Loucy (cell line): ENCODE measurements around the gene CNTNAP4.

Source experiments
- H2AFZ ChIP-seq: fragments of 200-600 bp; sonication (generic); 2 replicates; pipeline ENCODE4 v1.6.0; 2016; ENCODE audit warnings: antibody characterized with exemption, mild to moderate bottlenecking, low read length, moderate library complexity
- H3F3A ChIP-seq: fragments of 200-600 bp; 2 replicates; pipeline ENCODE4 v1.6.0; 2016; ENCODE audit warnings: antibody characterized with exemption, low read depth, mild to moderate bottlenecking
- H3K27me3 ChIP-seq: fragments of 200-600 bp; sonication (generic); 2 replicates; pipeline ENCODE4 v1.6.1; 2014; ENCODE audit warnings: low read length, mild to moderate bottlenecking; ENCODE audit not compliant: insufficient read depth, poor library complexity, severe bottlenecking
- H3K36me3 ChIP-seq: fragments of 200-600 bp; sonication (generic); 2 replicates; pipeline ENCODE4 v1.6.1; 2016; ENCODE audit warnings: low read length; ENCODE audit not compliant: insufficient read depth
- H3K4me1 ChIP-seq: fragments of 200-600 bp; sonication (generic); 2 replicates; pipeline ENCODE4 v1.5.1; 2014; ENCODE audit warnings: low read length, mild to moderate bottlenecking; ENCODE audit not compliant: insufficient read depth, poor library complexity, severe bottlenecking
- H3K4me2 ChIP-seq: fragments of 200-600 bp; sonication (generic); 2 replicates; pipeline ENCODE4 v1.6.0; 2014; ENCODE audit warnings: antibody characterized with exemption, low read length, low read depth, mild to moderate bottlenecking; ENCODE audit not compliant: poor library complexity, severe bottlenecking
- H3K4me3 ChIP-seq: fragments of 200-600 bp; sonication (generic); 2 replicates; pipeline ENCODE4 v1.5.1; 2014; ENCODE audit warnings: low read length, mild to moderate bottlenecking, mixed read lengths; ENCODE audit not compliant: poor library complexity, severe bottlenecking
- H3K79me2 ChIP-seq: fragments of 200-600 bp; sonication (generic); 2 replicates; pipeline ENCODE4 v1.6.1; 2014; ENCODE audit warnings: low read length; ENCODE audit not compliant: insufficient read depth
- H3K9ac ChIP-seq: fragments of 200-600 bp; sonication (generic); 2 replicates; pipeline ENCODE4 v1.6.0; 2014; ENCODE audit warnings: mild to moderate bottlenecking, low read depth, low read length, moderate library complexity; ENCODE audit not compliant: poor library complexity, severe bottlenecking
- H3K9me2 ChIP-seq: fragments of 200-600 bp; sonication (generic); replicated peaks from 2 replicates; pipeline ENCODE4 v1.6.1; 2016; ENCODE audit warnings: low read depth, low read length, mixed read lengths
- H3K9me3 ChIP-seq: fragments of 200-600 bp; sonication (generic); 2 replicates; pipeline ENCODE4 v1.6.1; 2014; ENCODE audit warnings: mild to moderate bottlenecking, antibody characterized with exemption, low read length, low read depth; ENCODE audit not compliant: insufficient read depth
- H4K20me1 ChIP-seq: fragments of 200-600 bp; sonication (generic); 2 replicates; pipeline ENCODE4 v1.6.0; 2014; ENCODE audit warnings: antibody characterized with exemption, low read length, mild to moderate bottlenecking; ENCODE audit not compliant: insufficient read depth, poor library complexity, severe bottlenecking
- EZH2phosphoT487 ChIP-seq: fragments of 200-600 bp; IDR thresholded peaks from 2 replicates; pipeline ENCODE4 v1.6.1; 2018; ENCODE audit warnings: antibody characterized with exemption, mild to moderate bottlenecking, moderate library complexity, borderline replicate concordance
- TF ChIP-seq, protein P1 (sequence below): fragments of 200-600 bp; sonication (generic); conservative IDR thresholded peaks from 2 replicates; pipeline ENCODE4 v1.5.1; 2014; ENCODE audit warnings: mild to moderate bottlenecking, antibody characterized with exemption, low read length

Gene CNTNAP4

GRCh38 chr16:76241755-76242154 lies 35.4 kb upstream of the CNTNAP4 start:
- Histone ChIP-seq H2AFZ (no peak overlapping the region), H3K4me3 (no peak overlapping the region), H3K4me1 (no peaks in the 10 kb centered on the region), H3K36me3 (no peaks in the 10 kb centered on the region), H3F3A (no peaks in the 10 kb centered on the region), H3K27me3 (no peaks in the 10 kb centered on the region), H3K9ac (no peak overlapping the region), H4K20me1 (no peaks in the 10 kb centered on the region), H3K9me2 (no peaks in the 10 kb centered on the region), H3K4me2 (no peak overlapping the region), H3K9me3 (no peaks in the 10 kb centered on the region), H3K79me2 (no peaks in the 10 kb centered on the region)
- TF ChIP-seq EZH2phosphoT487: no peak

GRCh38 chr16:76243620-76244019 lies 33.6 kb upstream of the CNTNAP4 start:
- H4K20me1 ChIP-seq: no peaks in the 10 kb centered on the region
- no peaks in the 10 kb centered on the region for H3K4me1 ChIP-seq
- no peaks in the 10 kb centered on the region for H3F3A ChIP-seq
- no peaks in the 10 kb centered on the region for H3K9me3 ChIP-seq
- no peaks in the 10 kb centered on the region for H3K27me3 ChIP-seq
- no peaks in the 10 kb centered on the region for H3K9me2 ChIP-seq
- TF ChIP-seq, protein P1, sequence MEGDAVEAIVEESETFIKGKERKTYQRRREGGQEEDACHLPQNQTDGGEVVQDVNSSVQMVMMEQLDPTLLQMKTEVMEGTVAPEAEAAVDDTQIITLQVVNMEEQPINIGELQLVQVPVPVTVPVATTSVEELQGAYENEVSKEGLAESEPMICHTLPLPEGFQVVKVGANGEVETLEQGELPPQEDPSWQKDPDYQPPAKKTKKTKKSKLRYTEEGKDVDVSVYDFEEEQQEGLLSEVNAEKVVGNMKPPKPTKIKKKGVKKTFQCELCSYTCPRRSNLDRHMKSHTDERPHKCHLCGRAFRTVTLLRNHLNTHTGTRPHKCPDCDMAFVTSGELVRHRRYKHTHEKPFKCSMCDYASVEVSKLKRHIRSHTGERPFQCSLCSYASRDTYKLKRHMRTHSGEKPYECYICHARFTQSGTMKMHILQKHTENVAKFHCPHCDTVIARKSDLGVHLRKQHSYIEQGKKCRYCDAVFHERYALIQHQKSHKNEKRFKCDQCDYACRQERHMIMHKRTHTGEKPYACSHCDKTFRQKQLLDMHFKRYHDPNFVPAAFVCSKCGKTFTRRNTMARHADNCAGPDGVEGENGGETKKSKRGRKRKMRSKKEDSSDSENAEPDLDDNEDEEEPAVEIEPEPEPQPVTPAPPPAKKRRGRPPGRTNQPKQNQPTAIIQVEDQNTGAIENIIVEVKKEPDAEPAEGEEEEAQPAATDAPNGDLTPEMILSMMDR: no peak
- no peak for TF ChIP-seq EZH2phosphoT487
- H3K79me2 ChIP-seq: no peaks in the 10 kb centered on the region
- H3K9ac ChIP-seq: no peak overlapping the region
- H3K36me3 ChIP-seq: no peaks in the 10 kb centered on the region
- no peak overlapping the region for H3K4me2 ChIP-seq
- no peak overlapping the region for H2AFZ ChIP-seq
- no peak overlapping the region for H3K4me3 ChIP-seq

- TF ChIP-seq, protein P1: no peak
- TF ChIP-seq EZH2phosphoT487: no peak
- Histone ChIP-seq H3K4me3 (no peak overlapping the region), H3K4me1 (no peaks in the 10 kb centered on the region), H3K9ac (no peak overlapping the region), H3K79me2 (no peaks in the 10 kb centered on the region), H3K27me3 (no peaks in the 10 kb centered on the region), H2AFZ (no peak overlapping the region), H3K4me2 (no peak overlapping the region), H3K9me2 (no peaks in the 10 kb centered on the region), H3F3A (no peaks in the 10 kb centered on the region), H3K36me3 (no peaks in the 10 kb centered on the region), H4K20me1 (no peaks in the 10 kb centered on the region), H3K9me3 (no peaks in the 10 kb centered on the region)
Observed at GRCh38 chr16:76246587-76246986, 30.6 kb upstream of the CNTNAP4 start.

DNA sequence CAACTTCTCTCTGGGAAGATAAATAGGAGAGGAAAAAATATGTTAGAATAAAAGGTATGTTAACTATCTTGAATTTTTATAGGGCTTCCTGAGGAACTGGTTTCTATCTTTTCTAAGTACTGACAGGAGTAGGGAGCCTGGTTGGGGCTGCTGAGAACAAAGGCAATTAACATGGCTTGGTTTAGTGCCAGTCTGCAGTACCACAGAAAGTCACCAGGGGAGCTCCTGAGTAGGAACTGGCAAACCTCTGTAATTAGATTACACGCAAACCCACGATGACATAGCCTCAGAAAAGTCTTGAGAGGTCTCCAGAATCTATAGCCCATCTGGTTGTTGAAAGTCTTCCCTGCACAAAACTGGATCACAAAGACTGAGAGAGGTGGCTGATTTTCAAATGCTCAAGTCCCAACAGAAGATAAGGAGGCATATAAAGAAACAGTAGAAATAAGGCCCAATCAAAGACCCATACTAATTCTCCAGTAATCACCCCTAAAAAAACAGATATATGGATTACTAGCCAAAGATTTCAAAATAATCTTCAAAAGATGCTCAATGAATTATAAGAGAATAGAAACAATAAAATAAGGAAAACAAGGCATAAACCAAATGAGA lies 11.7 kb upstream of the CNTNAP4 start:
- Histone ChIP-seq H2AFZ (no peak overlapping the region), H3K4me2 (no peak overlapping the region), H3K4me3 (no peak overlapping the region), H3F3A (no peaks in the 10 kb centered on the region), H3K9ac (no peak overlapping the region), H3K4me1 (no peaks in the 10 kb centered on the region), H3K36me3 (no peaks in the 10 kb centered on the region), H3K9me2 (no peaks in the 10 kb centered on the region), H4K20me1 (no peaks in the 10 kb centered on the region), H3K27me3 (no peaks in the 10 kb centered on the region), H3K9me3 (0 out of 2 replicates have a peak, but pooled peaks cover 5% of the 10 kb centered on the region), H3K79me2 (no peaks in the 10 kb centered on the region)
- TF ChIP-seq EZH2phosphoT487: no peak
- TF ChIP-seq, protein P1: peak; percentile 64
